ENCODE data around the gene PXDN.
"Not testable (repeated sequence)": the region's sequence is repeated elsewhere in the genome, so short reads cannot be mapped to it uniquely, and the experiment has no call there.

DNA sequence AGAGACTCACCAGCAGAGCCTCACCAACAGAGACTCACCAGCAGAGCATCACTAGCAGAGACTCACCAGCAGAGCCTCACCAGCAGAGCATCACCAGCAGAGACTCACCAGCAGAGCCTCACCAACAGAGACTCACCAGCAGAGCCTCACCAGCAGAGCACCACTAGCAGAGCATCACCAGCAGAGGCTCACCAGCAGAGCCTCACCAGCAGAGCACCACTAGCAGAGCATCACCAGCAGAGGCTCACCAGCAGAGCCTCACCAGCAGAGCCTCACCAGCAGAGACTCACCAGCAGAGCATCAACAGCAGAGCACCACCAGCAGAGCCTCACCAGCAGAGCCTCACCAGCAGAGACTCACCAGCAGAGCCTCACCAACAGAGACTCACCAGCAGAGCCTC, 35.7 kb upstream of the PXDN start:
- not testable (repeated sequence) for TF ChIP-seq POGZ (CRISPR knock-in tag; IDR thresholded peaks at IDR 0.05); E2F5 (CRISPR knock-in tag; conservative IDR thresholded peaks at IDR 0.05); PAF1 (CRISPR knock-in tag; IDR thresholded peaks at IDR 0.05); GABPA (IDR thresholded peaks at IDR 0.05; ENCODE audit: low read depth, low read length); GABPA (CRISPR knock-in tag; IDR thresholded peaks at IDR 0.05; ENCODE audit: low read depth); TCF12 (IDR thresholded peaks at IDR 0.05); TCF12 (CRISPR knock-in tag; IDR thresholded peaks at IDR 0.05); HDAC6 (IDR thresholded peaks at IDR 0.05; ENCODE audit: low read depth, low read length); GZF1 (CRISPR knock-in tag; IDR thresholded peaks at IDR 0.05); ZNF589 (CRISPR knock-in tag; conservative IDR thresholded peaks at IDR 0.05); ZBTB25 (CRISPR knock-in tag; IDR thresholded peaks at IDR 0.05)
- TF ChIP-seq, protein P1, sequence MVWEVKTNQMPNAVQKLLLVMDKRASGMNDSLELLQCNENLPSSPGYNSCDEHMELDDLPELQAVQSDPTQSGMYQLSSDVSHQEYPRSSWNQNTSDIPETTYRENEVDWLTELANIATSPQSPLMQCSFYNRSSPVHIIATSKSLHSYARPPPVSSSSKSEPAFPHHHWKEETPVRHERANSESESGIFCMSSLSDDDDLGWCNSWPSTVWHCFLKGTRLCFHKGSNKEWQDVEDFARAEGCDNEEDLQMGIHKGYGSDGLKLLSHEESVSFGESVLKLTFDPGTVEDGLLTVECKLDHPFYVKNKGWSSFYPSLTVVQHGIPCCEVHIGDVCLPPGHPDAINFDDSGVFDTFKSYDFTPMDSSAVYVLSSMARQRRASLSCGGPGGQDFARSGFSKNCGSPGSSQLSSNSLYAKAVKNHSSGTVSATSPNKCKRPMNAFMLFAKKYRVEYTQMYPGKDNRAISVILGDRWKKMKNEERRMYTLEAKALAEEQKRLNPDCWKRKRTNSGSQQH (CRISPR knock-in tag; IDR thresholded peaks at IDR 0.05; ENCODE audit: low read depth) = not testable (repeated sequence)
